ENCODE data around the gene HNRNPA1L2.
A peak's percentile ranks its signal among the peaks of the same experiment; 100 is the strongest.
"Not testable (repeated sequence)": the region's sequence is repeated elsewhere in the genome, so short reads cannot be mapped to it uniquely, and the experiment has no call there.

Gene HNRNPA1L2

DNA sequence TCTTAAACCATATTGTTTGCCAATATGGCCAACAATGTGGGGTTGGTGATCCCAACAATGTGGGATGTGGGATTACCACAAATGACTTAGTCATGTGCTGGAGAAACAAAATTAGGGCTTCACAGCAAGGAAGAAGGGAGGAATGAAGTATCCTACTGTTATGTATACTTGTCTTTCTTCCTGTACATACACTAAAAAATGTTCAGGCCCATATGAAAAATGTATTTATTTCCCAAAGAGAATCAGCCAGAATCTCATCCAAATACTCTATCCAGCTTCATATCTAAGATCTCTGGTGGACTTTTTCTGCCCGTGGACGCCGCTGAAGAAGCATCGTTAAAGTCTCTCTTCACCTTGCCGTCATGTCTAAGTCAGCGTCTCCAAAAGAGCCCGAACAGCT, at the start of gene HNRNPA1L2:
HNRNPA1L2 (plus strand) TSS at position 301 of the 400 bp plus-strand sequence; CDS start at position 363, 62 bp downstream.
- no peak for DNase-seq (ENCODE audit: insufficient read length, low spot score)
- TF ChIP-seq POLR2A (IDR thresholded peaks at IDR 0.05; ENCODE audit: low read depth, low read length): no peak
- no peak for FAIRE-seq

- not testable (repeated sequence) for DNase-seq (ENCODE audit: insufficient read length, low spot score)
These were observed 49.1 kb upstream of the HNRNPA1L2 start for GRCh38 chr13:52593175-52593574.

DNA sequence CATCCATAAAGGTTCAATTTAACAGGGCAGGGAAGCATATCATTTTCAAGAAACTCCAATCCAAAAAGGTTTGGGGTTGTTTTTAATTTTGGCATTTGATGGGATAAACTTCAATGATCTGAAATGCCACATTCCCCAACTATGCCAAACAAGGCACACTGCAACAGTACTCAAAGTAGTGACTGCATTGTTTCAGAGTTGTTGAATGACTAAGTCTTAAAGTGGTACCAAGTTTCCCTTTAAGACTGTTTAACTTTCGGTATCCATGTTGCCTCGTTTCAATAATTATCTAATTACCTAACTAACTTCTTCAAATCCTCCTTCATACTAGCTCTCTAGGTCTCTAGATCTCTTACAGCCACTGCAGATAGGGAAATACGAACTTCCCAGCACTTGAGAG, 48.4 kb upstream of the HNRNPA1L2 start:
- DNase-seq (ENCODE audit: insufficient read length, low spot score); FAIRE-seq: not testable (repeated sequence)

More at GRCh38 chr13:52593175-52593574, 49.1 kb upstream of the HNRNPA1L2 start:
- not testable (repeated sequence) for FAIRE-seq

GRCh38 chr13:52594295-52594694, 47.9 kb upstream of the HNRNPA1L2 start:
- FAIRE-seq; DNase-seq (ENCODE audit: insufficient read length, low spot score): not testable (repeated sequence)

DNA sequence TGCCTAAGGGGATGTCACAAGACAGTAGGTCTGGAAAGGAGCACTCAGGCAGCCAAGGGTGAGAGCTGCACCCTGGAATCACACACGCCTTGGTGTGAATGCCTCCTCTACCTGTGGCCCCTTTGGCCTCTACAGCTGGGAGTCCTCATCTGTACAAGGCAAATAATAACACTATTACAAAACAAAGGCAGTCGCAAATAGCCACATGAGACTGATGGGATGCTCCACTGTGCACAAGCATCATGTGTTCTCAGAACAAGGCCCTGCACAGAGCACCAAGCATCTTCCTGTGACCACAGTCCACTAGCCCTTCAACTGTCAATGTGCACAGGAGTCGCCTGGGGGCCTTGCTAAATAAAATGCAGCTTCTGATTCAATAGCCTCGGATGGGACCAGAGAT, 44.6 kb upstream of the HNRNPA1L2 start:
- TF ChIP-seq POLR2A (IDR thresholded peaks at IDR 0.05; ENCODE audit: low read depth, low read length): no peak
- DNase-seq (ENCODE audit: insufficient read length, low spot score) (no peak), FAIRE-seq (no peak)

- TF ChIP-seq POLR2A (IDR thresholded peaks at IDR 0.05; ENCODE audit: low read depth, low read length): no peak
- no peak for DNase-seq (ENCODE audit: insufficient read length, low spot score)
- no peak for FAIRE-seq
These were observed 43.0 kb upstream of the HNRNPA1L2 start for GRCh38 chr13:52599037-52599847.

- FAIRE-seq (no peak), DNase-seq (ENCODE audit: insufficient read length, low spot score) (no peak)
- TF ChIP-seq POLR2A (IDR thresholded peaks at IDR 0.05; ENCODE audit: low read depth, low read length): 0 out of 2 replicates have a peak, but pooled peaks have one; percentile 16
These were observed 42.2 kb upstream of the HNRNPA1L2 start for GRCh38 chr13:52599848-52600603.

GRCh38 chr13:52600666-52601065, 41.6 kb upstream of the HNRNPA1L2 start:
- no peak for TF ChIP-seq POLR2A (IDR thresholded peaks at IDR 0.05; ENCODE audit: low read depth, low read length)
- FAIRE-seq: no peak
- no peak for DNase-seq (ENCODE audit: insufficient read length, low spot score)

GRCh38 chr13:52603316-52603715, 38.9 kb upstream of the HNRNPA1L2 start:
- not testable (repeated sequence) for DNase-seq (ENCODE audit: insufficient read length, low spot score); FAIRE-seq

- FAIRE-seq; DNase-seq (ENCODE audit: insufficient read length, low spot score): not testable (repeated sequence)
These were observed 36.1 kb upstream of the HNRNPA1L2 start for GRCh38 chr13:52606126-52606525.

DNA sequence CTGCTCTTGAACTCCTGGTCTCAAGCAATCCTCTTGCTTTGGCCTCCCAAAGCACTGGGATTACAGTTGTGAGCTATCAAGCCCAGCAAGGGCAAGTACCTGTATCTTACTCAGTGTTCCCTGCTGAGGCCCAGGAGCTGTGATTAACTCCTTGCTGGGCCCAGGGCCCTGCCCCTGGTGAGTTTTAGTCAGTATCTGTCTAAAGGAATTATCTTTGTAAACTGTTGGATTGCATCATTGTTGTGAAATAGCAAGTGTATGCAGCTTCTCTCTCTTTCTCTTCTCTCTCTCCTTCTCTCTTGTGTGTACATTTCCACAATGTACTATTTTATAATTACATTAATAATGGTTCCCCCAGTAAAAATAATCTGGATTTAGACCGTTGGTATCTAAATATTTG, 35.4 kb upstream of the HNRNPA1L2 start:
- FAIRE-seq; DNase-seq (ENCODE audit: insufficient read length, low spot score): not testable (repeated sequence)

- not testable (repeated sequence) for DNase-seq (ENCODE audit: insufficient read length, low spot score); FAIRE-seq
These were observed 34.0 kb upstream of the HNRNPA1L2 start for GRCh38 chr13:52608184-52608583.

DNA sequence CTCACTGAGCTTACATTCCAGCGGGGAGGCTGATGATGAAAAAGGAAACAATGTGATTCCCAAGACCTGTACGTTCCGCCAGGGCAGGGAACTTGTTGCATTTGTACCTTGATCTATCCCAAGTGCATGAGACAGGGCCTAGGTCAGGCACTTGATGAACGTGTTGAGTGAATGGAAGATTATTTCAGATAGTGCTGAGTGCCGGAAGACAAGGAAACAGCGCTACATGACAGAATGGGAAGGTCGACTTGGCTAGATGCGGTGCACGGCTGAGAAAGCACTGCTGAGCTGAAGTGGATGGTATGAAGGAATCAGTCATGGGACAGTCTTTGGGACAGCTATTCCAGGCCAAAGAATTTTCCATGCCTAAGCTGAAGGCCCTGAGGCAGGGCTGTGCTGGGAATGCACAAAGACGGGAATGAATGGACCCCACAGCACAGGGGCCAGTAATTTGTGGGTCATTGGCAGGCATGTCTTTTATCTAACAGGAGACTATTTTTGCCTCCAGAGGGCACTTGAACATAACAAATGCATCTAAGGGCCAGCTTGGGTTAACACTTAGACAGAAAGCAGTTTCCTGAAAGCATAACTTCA, 33.1 kb upstream of the HNRNPA1L2 start:
- DNase-seq (ENCODE audit: insufficient read length, low spot score); FAIRE-seq: not testable (repeated sequence)

GRCh38 chr13:52610158-52610557, 32.1 kb upstream of the HNRNPA1L2 start:
- DNase-seq (ENCODE audit: insufficient read length, low spot score); FAIRE-seq: not testable (repeated sequence)

All from H54 (cell line).